Esophagus squamous epithelium (tissue), 5 donors: Measurements from ENCODE around the gene ZMYND10. TPM values are rescaled to one million over a fixed set of nuclear protein-coding genes. Genes with fewer than 3 reads are reported as not detected.
A peak's percentile ranks its signal among the peaks of the same experiment; 100 is the strongest.

ENCODE experiments used
- DNase-seq: peaks from one replicate; lab custom pipeline; 2025; lab: John Stamatoyannopoulos, UW
- H3K27ac ChIP-seq, 4 donors: fragments of 200-600 bp; sonication (generic); one replicate each; pipeline ENCODE4 v1.5.1; 2016 to 2019; ENCODE audit warnings: mild to moderate bottlenecking in 1 of 4
- H3K27me3 ChIP-seq, 4 donors: fragments of 200-600 bp; sonication (generic); 1 replicate in 3 of 4; 2 replicates in 1 of 4; pipeline versions ENCODE4 v1.5.1 to v1.6.0; 2017 to 2021; ENCODE audit warnings: antibody characterized with exemption in 1 of 4
- H3K36me3 ChIP-seq, 3 donors: fragments of 200-600 bp; sonication (generic); one replicate each; pipeline ENCODE4 v1.5.1; 2016 to 2019
- H3K4me1 ChIP-seq, 3 donors: fragments of 200-600 bp; sonication (generic); one replicate each; pipeline ENCODE4 v1.5.1; 2017 to 2019
- H3K4me3 ChIP-seq, 4 donors: fragments of 200-600 bp; sonication (generic); 1 replicate in 3 of 4; 2 replicates in 1 of 4; pipeline ENCODE4 v1.5.1; 2016 to 2019; ENCODE audit warnings: mild to moderate bottlenecking in 2 of 4, moderate library complexity in 1 of 4
- H3K9me3 ChIP-seq, 3 donors: fragments of 200-600 bp; sonication (generic); one replicate each; pipeline ENCODE4 v1.5.1; 2016 to 2019
- POLR2A ChIP-seq, 4 donors: fragments of 450-650 bp; IDR thresholded peaks; one replicate each; pipeline ENCODE4 v1.6.1; 2017; ENCODE audit warnings: antibody characterized with exemption in 4 of 4, mild to moderate bottlenecking in 4 of 4, moderate library complexity in 3 of 4
- WGBS, 2 donors: methylation state at CpG; one replicate each; pipeline ENCODE4 v1.1.5; 2018; 5-methylcytosine and 5-hydroxymethylcytosine counted together
- intact Hi-C: fragments of 100-400 bp; cut with DNase I; formaldehyde crosslinking; loops from one replicate; pipeline ENCODE4 v1.15.0; 2022
- total RNA-seq, 4 donors: library from RNA; depleted of rRNA; stranded (reverse); fragments of >200 nt; gene quantifications; one replicate each; pipeline ENCODE4 v1.1.0, GENCODE V29; 2016
- TF ChIP-seq, protein P1 (sequence below), 6 experiments: fragments of 450-650 bp in 4 of 6; fragments of 200-600 bp in 2 of 6; sonication (generic) in 2 of 6; IDR thresholded peaks; one replicate each; pipeline ENCODE4 v1.5.1; 2016 to 2019; ENCODE audit warnings: antibody characterized with exemption in 6 of 6, mild to moderate bottlenecking in 4 of 6, moderate library complexity in 4 of 6
- donor health status: DM: yes; HTN: yes; CAD: no.

ZMYND10 gene
- total RNA-seq, 4 donors from 2014 or later: 1.1 TPM; not detected in 3

DNA sequence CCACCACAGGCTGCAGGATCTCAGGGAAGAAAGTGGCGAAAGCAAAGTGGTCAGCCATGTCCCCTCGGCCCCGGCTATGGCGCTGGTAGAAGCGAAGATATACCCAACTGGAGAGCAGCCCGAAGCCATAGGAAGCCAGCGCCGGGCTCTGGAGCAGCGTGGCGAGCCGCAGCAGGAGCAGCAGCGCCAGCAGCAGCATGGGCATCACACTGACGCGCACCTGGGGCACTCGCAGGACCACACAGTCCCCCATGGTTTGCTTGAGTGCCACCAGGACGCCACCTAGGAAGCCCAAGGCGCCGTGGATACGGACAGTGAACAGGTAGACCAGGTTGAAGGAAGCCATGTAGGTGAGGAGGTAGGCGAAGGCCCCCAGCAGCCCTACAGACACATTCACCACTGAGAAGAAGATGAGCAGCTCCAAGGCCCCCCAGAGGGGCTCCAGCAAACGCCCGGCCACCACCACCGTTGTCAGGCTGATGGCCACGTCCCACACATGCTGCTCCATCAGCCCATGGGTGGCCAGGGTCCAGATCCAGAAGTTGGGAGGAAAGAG, 12.9 kb upstream of the ZMYND10 start:
- WGBS, 2 donors: 20 to 60% methylated on average over 1 to 7 of the region's 24 CpGs
- Histone ChIP-seq H3K27me3 (no peaks in the 10 kb centered on the region), H3K4me3 (peak overlapping the region; percentile 85 to 98 (median 92)), H3K4me1 (peaks cover 31 to 57% (median 36%) of the 10 kb centered on the region in 3 donors), H3K36me3 (peaks cover 20 to 51% (median 23%) of the 10 kb centered on the region in 3 donors), H3K9me3 (no peaks in the 10 kb centered on the region), H3K27ac (peak overlapping the region; percentile 86 to 97 (median 94))
- TF ChIP-seq, protein P1, sequence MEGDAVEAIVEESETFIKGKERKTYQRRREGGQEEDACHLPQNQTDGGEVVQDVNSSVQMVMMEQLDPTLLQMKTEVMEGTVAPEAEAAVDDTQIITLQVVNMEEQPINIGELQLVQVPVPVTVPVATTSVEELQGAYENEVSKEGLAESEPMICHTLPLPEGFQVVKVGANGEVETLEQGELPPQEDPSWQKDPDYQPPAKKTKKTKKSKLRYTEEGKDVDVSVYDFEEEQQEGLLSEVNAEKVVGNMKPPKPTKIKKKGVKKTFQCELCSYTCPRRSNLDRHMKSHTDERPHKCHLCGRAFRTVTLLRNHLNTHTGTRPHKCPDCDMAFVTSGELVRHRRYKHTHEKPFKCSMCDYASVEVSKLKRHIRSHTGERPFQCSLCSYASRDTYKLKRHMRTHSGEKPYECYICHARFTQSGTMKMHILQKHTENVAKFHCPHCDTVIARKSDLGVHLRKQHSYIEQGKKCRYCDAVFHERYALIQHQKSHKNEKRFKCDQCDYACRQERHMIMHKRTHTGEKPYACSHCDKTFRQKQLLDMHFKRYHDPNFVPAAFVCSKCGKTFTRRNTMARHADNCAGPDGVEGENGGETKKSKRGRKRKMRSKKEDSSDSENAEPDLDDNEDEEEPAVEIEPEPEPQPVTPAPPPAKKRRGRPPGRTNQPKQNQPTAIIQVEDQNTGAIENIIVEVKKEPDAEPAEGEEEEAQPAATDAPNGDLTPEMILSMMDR (IDR thresholded peaks at IDR 0.05): no peak
- TF ChIP-seq POLR2A (IDR thresholded peaks at IDR 0.05): no peak
- intact Hi-C loops: no loop called here
- no peak for DNase-seq

DNA sequence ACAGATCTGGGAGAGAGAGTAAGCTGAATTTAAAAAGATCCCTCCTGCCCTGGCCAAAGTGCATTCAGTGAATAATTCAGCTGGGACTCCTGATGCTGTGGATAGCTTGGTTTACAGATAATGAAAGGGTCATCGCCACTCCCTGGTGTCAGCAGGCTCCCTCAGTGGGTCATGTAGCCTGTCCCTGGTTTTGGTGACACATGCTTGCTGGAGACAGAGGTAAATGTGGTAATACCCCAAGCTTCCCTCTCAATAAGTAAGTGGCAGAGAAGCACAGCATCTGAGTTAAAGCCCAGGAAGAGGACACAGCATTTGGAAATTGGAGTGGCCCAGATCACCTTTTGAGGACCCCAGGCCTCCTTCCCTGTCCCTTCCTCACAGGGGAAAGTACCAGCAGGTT, 11.9 kb upstream of the ZMYND10 start:
- no peak for DNase-seq
- Histone ChIP-seq H3K4me1 (peaks cover 31 to 66% (median 36%) of the 10 kb centered on the region in 3 donors), H3K27me3 (no peaks in the 10 kb centered on the region), H3K9me3 (no peaks in the 10 kb centered on the region), H3K36me3 (peaks cover 20 to 57% (median 28%) of the 10 kb centered on the region in 3 donors), H3K27ac (peak overlapping the region in 3 of 4 donors; percentile 86 to 97 (median 94)), H3K4me3 (peak overlapping the region; percentile 85 to 98 (median 92))
- intact Hi-C loops: no loop called here
- TF ChIP-seq, protein P1 (IDR thresholded peaks at IDR 0.05): no peak
- TF ChIP-seq POLR2A (IDR thresholded peaks at IDR 0.05): no peak
- WGBS, 2 donors: 60% methylated on average over 1 of the region's 1 CpG; no CpG with 5 or more reads in 1 of the 2 donors

DNA sequence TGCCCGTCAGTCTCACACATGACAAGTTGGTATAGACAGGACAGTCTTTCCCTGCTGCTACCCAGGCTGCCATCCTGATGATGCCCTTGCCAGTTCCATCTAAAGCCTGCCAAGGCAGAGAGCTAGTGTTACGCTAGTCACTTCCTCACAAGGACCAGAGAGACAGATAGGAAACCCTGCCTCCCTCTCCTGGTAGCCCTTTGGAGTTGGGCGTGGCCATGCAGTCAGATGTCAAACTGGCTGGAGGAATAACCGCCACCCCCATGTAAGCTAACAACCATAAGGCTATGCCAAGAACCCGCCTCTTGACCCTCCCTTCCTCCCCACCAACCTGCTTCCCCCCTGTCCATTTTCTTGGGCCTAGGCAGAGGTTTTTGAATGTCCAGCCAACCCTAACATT, 11.0 kb upstream of the ZMYND10 start:
- Histone ChIP-seq H3K9me3 (no peaks in the 10 kb centered on the region), H3K4me3 (peak overlapping the region in 3 of 4 donors; percentile 85 to 98 (median 89)), H3K4me1 (peaks cover 34 to 75% (median 41%) of the 10 kb centered on the region in 3 donors), H3K36me3 (peaks cover 20 to 60% (median 28%) of the 10 kb centered on the region in 3 donors), H3K27ac (peak overlapping the region; percentile 21 to 94 (median 55)), H3K27me3 (no peaks in the 10 kb centered on the region)
- no peak for DNase-seq
- no peak for TF ChIP-seq POLR2A (IDR thresholded peaks at IDR 0.05)
- TF ChIP-seq, protein P1 (IDR thresholded peaks at IDR 0.05): no peak
- intact Hi-C loops: no loop called here
- 39 to 43% methylated on average over 2 to 3 of the region's 5 CpGs for WGBS, 2 donors

DNA sequence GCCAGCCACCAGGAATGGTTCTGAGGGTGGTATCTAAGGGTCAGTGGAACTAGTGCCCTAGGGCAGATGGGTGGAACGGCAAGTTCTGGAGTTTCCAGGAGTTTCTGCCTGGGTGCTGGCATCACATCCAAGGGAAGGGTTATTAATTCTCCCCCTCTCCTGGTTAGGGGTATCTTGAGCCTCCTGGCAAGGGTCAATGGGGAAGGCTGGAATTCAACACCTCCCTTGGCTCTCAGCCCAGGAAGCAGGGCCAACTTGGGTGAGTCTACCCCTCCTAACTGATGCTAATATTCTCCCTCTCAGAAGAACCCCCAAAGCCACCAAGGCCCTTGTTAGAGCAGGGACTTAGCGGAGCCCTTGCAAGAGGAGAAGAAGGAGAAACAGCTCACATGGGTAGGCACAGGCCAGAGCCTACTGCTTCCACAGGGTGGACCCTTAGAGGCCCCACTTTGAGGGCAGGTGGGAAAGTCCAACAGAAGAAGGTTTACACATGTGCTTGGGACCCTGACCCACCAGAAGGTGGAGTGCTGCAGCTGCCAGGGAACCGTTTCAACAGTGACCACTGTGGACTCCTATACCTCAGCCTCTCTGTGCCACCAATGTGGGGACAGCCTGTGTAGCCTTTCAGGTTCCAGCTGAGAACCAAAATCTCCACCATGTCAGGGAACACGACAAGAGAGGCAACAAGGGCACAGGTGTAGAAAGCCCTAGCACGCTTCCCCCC, 10.5 kb upstream of the ZMYND10 start:
- no peaks in the 10 kb centered on the region for H3K27me3 ChIP-seq
- TF ChIP-seq, protein P1 (IDR thresholded peaks at IDR 0.05): no peak
- TF ChIP-seq POLR2A (IDR thresholded peaks at IDR 0.05): no peak
- H3K4me3 ChIP-seq: peak overlapping the region in 2 of 4 donors; percentile 89 to 98
- WGBS, 2 donors: 50 to 87% methylated on average over 3 to 5 of the region's 5 CpGs
- H3K9me3 ChIP-seq: no peaks in the 10 kb centered on the region
- H3K36me3 ChIP-seq: peaks cover 20 to 60% (median 28%) of the 10 kb centered on the region in 3 donors
- no peak for DNase-seq
- intact Hi-C loops: no loop called here
- peaks cover 39 to 81% (median 46%) of the 10 kb centered on the region in 3 donors for H3K4me1 ChIP-seq
- H3K27ac ChIP-seq: peak overlapping the region; percentile 21 to 94 (median 55)

DNA sequence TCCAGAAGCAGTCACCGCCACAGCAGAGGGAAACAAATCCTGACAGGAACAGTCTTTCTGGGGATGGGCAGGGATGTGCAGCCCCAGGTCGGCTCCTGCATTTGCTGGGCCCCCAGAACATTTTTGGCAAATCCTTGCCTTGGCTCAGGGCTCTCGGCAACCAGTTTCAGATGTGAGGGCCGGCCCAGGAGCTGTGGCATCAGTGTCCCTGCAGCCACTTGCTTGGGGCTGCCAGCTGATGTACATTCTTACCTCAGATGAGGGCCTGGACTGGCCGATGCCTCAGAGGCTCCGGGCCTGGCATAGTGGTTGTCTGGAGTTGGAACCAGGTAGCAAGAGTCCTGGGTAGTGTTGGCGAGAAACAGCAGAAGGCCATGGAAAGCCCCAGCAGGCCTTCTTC, 9.3 kb upstream of the ZMYND10 start:
- Histone ChIP-seq H3K27me3 (no peaks in the 10 kb centered on the region), H3K27ac (no peak overlapping the region), H3K4me3 (no peak overlapping the region), H3K4me1 (peaks cover 40 to 87% (median 51%) of the 10 kb centered on the region in 3 donors), H3K36me3 (peaks cover 20 to 60% (median 28%) of the 10 kb centered on the region in 3 donors), H3K9me3 (no peaks in the 10 kb centered on the region)
- WGBS, 2 donors: 60 to 80% methylated on average over 2 of the region's 7 CpGs
- no peak for TF ChIP-seq POLR2A (IDR thresholded peaks at IDR 0.05)
- TF ChIP-seq, protein P1 (IDR thresholded peaks at IDR 0.05): no peak
- intact Hi-C loops: no loop called here
- no peak for DNase-seq
